ENCODE measurements around the gene LAMTOR1.

DNA sequence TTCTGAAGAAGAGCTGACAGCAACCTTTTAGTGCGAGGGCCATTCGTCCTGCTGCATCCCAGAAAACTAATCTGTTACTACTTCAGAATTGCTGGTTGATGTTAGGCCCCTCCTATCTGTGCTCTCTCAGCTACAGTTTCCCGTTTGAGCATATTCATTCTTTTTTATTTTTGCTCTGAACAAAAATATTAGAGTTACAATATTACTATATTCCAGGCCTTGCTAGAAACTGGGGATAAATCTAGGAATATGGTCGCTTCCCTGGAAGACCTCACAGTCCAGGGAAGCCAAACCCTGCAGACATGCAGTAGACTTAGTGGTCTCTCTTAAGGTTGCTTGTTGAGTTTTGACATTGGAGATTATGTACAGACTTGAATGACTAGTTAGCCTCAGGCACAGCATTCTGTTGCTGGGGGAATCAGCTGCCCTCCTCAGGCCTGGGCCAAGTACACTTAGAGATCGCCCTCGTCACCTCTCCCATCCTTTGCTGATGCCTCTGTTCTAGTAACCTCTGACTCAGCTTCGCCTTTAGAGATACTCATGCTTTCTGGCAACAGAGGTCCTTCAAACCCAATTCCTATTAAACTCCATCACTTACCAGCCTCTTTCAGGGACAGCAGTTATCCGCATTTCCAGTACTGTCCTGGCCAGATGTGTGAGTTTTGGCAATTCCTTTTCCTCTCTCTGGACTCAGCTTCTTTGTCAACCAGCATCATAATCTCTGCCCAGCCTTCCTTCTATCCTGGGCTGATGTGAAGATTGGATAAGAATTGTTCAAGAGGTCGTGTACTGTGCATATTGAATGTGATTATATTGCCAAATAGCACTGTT lies 10.1 kb upstream of the LAMTOR1 start:
- TF ChIP-seq EZH2 (IDR thresholded peaks at IDR 0.05; ENCODE audit: borderline replicate concordance, low read length) = no peak
- TF ChIP-seq CTCF (conservative IDR thresholded peaks at IDR 0.05 in 1 of 2, IDR thresholded peaks at IDR 0.05 in 1 of 2; ENCODE audit: extremely low read depth in 1 of 2, insufficient read depth in 1 of 2, low read depth in 1 of 2, low read length in 2 of 2) = no peak
